Measurements from ENCODE around the gene CENPO. TPM values are rescaled to one million over a fixed set of nuclear protein-coding genes. Genes with fewer than 3 reads are reported as not detected.

The CENPO gene
- total RNA-seq, 1 donor, result 26.3 TPM

- DNase-seq (ENCODE audit: low read depth), result no peak
- no peak overlapping the region for H3K4me3 ChIP-seq (ENCODE audit: low read depth, low read length)
- TF ChIP-seq CTCF (IDR thresholded peaks at IDR 0.05; ENCODE audit: insufficient read depth, low read depth, low read length), result no peak
Observed at GRCh38 chr2:24754985-24755705, 38.1 kb upstream of the CENPO start.

GRCh38 chr2:24756789-24757188 is 36.4 kb upstream of the CENPO start:
- no peak for DNase-seq (ENCODE audit: low read depth)
- H3K4me3 ChIP-seq (ENCODE audit: low read depth, low read length), result no peak overlapping the region
- no peak for TF ChIP-seq CTCF (IDR thresholded peaks at IDR 0.05; ENCODE audit: insufficient read depth, low read depth, low read length)

- TF ChIP-seq CTCF (IDR thresholded peaks at IDR 0.05; ENCODE audit: insufficient read depth, low read depth, low read length), result no peak
- no peak for DNase-seq (ENCODE audit: low read depth)
- no peak overlapping the region for H3K4me3 ChIP-seq (ENCODE audit: low read depth, low read length)
Observed at GRCh38 chr2:24761866-24762265, 31.4 kb upstream of the CENPO start.

- H3K4me3 ChIP-seq (ENCODE audit: low read depth, low read length), result no peak overlapping the region
- DNase-seq (ENCODE audit: low read depth), result peak; percentile 50
- no peak for TF ChIP-seq CTCF (IDR thresholded peaks at IDR 0.05; ENCODE audit: insufficient read depth, low read depth, low read length)
Observed at GRCh38 chr2:24762518-24762917, 30.7 kb upstream of the CENPO start.

- H3K4me3 ChIP-seq (ENCODE audit: low read depth, low read length), result no peak overlapping the region
- peak; percentile 47 for DNase-seq (ENCODE audit: low read depth)
- no peak for TF ChIP-seq CTCF (IDR thresholded peaks at IDR 0.05; ENCODE audit: insufficient read depth, low read depth, low read length)
Observed at GRCh38 chr2:24763843-24764242, 29.4 kb upstream of the CENPO start.

- H3K4me3 ChIP-seq (ENCODE audit: low read depth, low read length), result no peak overlapping the region
- no peak for DNase-seq (ENCODE audit: low read depth)
- TF ChIP-seq CTCF (IDR thresholded peaks at IDR 0.05; ENCODE audit: insufficient read depth, low read depth, low read length), result no peak
Observed at GRCh38 chr2:24766609-24767008, 26.6 kb upstream of the CENPO start.

- no peak overlapping the region for H3K4me3 ChIP-seq (ENCODE audit: low read depth, low read length)
- TF ChIP-seq CTCF (IDR thresholded peaks at IDR 0.05; ENCODE audit: insufficient read depth, low read depth, low read length), result no peak
- DNase-seq (ENCODE audit: low read depth), result no peak
Observed at GRCh38 chr2:24768013-24768412, 25.2 kb upstream of the CENPO start.
